GM08714 (cell line): ENCODE measurements around the gene MORF4L1.
"Not testable (repeated sequence)": the region's sequence is repeated elsewhere in the genome, so short reads cannot be mapped to it uniquely, and the experiment has no call there.

Experiments
- H3K4me3 ChIP-seq: fragments of 200-500 bp; sonication (Bioruptor generic); 2 replicates; pipeline ENCODE4 v1.5.1; 2014; ENCODE audit warnings: mild to moderate bottlenecking, low read length, inconsistent platforms
- ZNF274 ChIP-seq: IDR thresholded peaks from 2 replicates; pipeline ENCODE4 v1.6.1; 2012; ENCODE audit warnings: mild to moderate bottlenecking, low read depth, low read length

MORF4L1 gene

DNA sequence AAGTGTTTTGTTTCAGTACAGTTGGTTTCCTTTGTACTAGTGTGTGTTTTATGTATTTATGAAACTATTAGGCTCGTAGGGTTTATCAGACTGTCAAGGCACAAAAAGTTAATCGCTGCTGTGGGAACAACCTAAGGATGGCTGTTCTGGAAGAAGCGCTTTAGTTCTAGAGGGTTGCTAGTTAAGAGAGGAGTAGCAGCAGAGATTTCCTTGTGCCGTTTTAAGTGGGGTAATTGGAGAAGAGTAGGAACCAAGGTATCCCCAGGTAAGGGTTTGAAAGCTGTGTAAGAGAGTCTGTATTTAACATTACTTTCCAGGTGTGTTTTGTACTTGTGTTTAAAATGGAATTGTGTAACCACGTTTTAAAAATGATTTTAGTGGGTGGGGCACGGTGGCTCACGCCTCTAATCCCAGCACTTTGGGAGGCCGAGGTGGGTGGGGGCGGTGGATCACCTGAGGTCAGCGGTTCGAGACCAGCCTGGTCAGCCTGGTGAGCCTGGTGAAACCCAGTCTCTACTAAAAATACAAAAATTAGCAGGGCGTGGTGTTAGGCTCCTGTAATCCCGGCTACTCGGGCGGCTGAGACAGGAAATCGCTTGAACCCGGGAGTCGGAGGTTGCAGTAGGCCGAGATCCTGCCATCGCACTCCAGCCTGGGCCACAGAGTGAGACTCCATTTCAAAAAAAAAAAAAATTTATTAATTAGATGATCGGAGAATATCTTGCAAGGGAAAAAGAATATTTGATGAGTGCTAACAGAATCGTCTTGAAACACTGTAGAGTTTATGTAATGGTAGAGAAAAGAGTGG lies 2.6 kb downstream of the MORF4L1 start:
- TF ChIP-seq ZNF274: no peak
- H3K4me3 ChIP-seq: peak overlapping the region; percentile 89

DNA sequence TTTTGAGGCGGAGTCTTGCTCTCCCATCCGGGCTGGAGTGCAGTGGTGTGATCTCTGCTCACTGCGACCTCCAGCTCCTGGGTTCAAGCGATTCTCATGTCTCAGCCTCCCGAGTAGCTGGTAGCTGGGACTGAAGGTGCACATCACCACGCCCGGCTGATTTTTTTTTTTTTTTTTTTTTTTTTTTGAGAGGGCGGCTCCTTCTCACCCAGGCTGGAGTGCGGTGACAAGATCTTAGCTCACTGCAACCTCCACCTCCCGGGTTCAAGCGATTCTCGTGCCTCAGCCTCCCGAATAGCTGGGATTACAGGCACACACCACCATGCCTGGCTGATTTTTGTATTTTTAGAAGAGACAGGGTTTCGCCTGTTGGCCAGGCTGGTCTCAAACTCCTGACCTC lies 4.3 kb downstream of the MORF4L1 start:
- H3K4me3 ChIP-seq: not testable (repeated sequence)

DNA sequence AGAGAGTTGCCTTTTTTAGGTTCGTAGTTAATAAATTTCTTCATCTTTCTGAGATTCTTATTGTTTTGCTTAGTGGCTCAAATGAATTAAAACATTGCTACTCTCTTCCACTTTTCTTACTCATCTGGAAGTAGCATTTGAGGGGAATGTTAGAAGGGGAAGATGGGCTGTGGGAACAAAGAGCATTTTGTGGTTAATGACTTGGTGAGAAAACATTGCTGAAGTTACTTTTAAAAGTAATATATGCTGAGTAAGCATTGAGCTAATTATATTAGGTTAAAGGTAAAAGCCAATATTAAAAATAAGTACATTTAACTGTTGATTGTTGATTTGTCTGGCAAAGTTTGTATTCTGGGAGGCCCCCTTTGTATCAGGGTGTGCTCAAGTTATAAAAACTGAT lies 5.7 kb downstream of the MORF4L1 start:
- H3K4me3 ChIP-seq: peak overlapping the region; percentile 19; the same call in 1 of the 2 replicates
- no peak for TF ChIP-seq ZNF274

DNA sequence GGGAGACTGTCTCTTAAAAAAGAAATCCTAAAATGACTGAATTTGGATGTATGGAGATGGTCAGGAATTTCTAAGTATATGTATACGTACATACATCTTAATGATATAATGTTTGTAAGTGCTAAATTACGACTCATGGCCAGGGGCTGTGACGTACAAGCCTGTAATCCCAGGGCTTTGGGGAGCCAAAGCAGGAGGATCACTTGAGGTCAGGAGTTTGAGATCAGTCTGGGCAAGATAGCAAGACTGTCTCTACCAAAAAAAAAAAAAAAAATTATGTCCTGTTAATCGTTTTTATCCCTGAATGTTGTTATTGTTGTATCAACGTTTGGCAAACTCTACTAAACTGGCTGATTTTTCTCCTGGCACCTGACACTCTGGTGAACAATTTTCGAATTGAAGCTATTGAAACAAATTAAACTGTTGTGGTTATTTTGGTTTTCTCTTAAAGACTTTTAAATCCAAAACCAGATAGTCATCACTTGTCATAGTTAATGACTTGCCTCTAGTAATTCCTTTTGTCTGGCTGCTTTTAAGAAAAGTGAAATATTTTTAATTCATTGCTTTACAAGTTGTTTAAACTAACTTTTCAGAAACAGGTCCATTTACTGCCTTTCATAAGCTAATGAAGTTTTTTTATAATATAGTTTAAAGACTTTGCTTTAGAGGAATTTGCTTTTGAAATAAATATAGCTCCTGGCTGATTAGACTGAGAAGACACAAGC lies 7.0 kb downstream of the MORF4L1 start:
- H3K4me3 ChIP-seq: peak overlapping the region; percentile 18; the same call in 1 of the 2 replicates
- no peak for TF ChIP-seq ZNF274

DNA sequence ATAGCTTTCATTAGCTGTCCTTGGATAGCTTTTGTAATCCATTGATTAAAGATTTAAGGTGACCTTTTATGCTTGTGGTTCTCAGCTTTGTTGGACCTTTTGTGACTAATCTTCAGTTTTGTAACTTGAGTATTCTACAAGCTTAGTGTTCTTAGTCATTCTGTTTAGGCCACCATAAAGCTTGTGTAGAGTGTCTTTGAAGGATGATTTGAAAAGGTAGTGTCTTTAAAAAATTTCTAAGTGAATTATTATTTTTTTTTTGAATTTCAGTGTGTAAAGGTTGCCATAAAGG lies 7.5 kb downstream of the MORF4L1 start:
- no peak for TF ChIP-seq ZNF274
- no peak overlapping the region; the same call in 1 of the 2 replicates for H3K4me3 ChIP-seq

DNA sequence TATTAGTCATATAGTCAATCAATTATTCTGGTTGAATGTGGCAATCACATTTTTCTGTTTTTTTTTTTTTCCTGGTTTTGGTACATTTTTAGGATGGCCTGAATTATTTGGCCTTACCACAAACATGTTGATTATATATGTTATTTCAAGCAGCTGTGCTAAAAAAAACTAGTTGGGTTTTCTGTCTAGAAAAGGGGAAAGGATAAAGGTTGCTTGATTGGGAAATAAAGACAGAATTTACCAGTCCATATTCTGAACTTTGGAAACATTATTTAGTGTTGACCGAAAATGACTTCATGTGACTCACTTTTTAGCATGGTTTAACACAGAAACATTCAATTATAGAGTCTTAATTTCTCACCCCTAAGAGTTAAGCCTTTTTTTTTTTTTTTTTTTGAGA lies 8.1 kb downstream of the MORF4L1 start:
- H3K4me3 ChIP-seq: no peak overlapping the region
- no peak for TF ChIP-seq ZNF274

DNA sequence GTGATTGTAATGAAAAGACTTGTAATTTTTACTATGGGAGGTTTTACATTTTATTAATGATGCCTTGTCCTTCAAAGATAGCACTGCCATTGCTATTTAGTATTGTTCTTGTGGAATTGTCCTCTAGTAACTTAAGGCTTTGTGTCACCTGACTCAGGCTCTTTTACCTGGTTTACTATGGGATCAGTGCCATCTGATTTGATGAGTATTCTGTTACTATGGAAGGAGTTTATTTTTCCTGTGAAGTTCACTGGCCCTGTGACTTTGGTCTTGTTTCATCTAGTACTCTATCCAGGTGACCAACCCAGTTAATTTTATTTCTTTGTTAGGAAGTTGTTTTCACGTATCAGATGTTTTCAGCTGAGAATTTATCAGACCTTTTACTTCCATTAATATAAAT lies 9.0 kb downstream of the MORF4L1 start:
- no peak for TF ChIP-seq ZNF274
- H3K4me3 ChIP-seq: no peak overlapping the region

DNA sequence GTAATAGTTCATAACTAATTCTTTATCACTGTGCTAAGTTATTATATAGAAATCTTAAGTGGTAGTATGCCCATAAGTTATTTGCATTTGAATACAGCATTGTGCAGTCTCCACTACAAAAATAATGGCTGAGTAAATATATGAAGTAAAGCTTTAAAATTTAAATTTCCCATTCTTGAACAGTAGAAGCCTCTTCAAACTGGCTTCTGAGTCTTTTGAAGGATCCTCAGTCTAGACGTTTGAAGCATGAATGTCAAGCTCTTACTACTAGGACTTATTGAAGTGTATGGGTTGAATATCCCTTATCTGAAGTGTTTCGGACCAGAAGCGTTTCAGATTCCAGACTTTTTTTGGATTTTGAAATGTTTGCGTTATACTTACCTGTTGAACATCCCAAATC lies 16.3 kb downstream of the MORF4L1 start:
- TF ChIP-seq ZNF274: no peak
- no peak overlapping the region for H3K4me3 ChIP-seq

DNA sequence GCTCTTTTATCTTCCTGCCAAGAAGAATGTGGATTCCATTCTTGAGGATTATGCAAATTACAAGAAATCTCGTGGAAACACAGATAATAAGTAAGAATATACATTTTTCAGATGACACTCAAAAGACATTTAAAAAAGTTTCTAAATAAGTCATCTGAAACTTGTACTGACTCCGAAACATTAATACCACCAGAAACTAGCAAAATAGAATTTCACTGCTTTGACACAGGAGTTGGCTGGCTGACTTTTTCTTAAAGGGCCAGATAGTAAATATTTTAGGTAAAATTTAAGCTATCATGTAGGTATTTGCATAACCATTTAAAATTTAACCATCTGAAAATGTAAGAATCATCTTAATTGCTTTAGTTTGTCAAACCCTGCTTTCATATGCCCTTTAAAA lies 20.8 kb downstream of the MORF4L1 start:
- TF ChIP-seq ZNF274: no peak
- no peak overlapping the region for H3K4me3 ChIP-seq

DNA sequence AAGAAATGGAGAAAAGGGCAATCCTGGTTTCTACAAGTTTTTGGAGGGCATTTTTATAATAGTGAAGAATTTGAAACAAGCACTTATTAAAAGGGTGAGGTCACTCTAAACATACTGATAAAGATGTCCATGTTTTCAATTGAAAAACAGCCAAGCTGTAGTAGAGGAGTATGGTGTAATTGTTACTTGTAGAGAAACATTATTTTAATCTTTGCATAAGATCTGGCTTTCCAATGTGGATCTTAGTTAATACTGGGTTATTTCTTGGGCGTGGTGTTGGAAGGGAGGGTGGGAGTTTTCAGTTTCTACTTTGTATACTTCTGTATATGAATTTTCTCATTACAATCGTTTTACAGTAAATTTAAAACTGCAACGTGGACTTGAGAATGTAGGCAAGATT lies 22.8 kb downstream of the MORF4L1 start:
- no peak overlapping the region for H3K4me3 ChIP-seq
- no peak for TF ChIP-seq ZNF274

DNA sequence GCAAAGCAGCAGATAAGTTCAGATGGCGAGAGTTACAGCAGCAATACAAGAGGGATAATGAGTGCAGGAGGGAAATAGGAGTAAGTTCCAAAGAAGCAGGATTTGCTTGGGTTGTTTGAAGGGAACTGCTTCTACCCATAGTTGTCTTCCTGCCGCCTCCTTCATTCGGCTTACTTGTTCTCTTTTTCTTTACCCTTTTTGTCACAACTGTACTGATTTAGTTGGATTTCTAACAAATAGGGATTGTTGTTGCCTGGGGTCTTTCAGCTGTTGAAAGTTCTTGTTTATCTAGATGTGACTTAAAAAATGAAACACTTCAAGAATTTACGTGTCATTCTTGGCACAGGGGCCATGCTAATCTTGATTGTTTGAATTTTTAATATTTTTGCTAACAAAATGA lies 25.9 kb downstream of the MORF4L1 start:
- H3K4me3 ChIP-seq: no peak overlapping the region
- no peak for TF ChIP-seq ZNF274

DNA sequence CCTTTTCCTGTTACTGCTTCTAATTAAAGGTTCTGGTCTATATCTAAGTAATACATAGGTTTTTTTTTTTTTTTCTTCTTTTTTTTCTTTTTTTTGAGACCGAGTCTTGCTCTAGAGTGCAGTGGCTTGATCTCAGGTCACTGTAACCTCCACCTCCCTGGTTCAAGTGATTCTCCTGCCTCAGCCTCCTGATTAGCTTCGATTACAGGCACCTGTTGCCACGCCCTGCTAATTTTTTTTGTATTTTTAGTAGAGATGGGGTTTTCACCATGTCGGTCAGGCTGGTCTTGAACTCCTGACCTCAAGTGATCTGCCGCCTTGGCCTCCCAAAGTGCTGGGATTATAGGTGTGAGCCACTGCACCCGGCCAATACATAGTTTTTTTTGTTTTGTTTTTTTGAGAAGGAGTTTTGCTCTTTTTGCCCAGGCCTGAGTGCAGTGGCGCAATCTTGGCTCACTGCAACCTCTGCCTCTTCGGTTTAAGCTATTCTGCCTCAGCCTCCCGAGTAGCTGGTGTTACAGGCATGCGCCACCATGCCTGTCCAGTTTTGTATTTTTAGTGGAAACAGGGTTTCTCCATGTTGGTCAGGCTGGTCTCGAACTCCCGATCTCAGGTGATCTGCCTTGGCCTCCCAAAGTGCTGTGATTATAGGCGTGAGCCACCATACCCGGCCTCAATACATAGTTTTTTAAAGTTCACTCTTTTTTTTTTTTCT lies 28.3 kb downstream of the MORF4L1 start:
- H3K4me3 ChIP-seq: not testable (repeated sequence)

DNA sequence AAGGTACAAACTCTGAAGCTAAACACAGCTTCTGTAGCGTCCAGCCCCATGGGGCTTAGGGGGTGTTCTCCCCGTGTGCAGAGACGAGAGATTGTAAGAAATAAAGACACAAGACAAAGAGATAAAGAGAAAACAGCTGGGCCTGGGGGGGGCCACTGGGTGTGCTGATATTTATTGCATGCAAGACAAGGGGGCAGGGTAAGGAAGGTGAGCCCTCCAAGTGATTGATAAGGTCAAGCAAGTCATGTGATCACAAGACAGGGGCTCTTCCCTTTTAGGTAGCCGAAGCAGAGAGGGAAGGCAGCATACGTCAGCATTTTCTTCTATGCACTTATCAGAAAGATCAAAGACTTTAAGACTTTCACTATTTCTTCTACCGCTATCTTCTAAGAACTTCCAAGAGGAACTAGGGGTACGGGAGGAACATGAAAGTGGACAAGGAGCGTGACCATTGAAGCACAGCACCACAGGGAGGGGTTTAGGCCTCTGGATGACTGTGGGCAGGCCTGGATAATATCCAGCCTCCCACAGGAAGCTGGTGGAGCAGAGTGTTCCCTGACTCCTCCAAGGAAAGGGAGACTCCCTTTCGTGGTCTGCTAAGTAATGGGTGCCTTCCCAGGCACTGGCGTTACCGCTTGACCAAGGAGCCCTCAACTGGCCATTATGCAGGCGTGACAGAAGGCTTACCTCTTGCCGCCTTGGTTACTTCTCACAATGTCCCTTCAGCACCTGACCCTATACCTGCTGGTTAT lies 29.8 kb downstream of the MORF4L1 start:
- H3K4me3 ChIP-seq: not testable (repeated sequence)

DNA sequence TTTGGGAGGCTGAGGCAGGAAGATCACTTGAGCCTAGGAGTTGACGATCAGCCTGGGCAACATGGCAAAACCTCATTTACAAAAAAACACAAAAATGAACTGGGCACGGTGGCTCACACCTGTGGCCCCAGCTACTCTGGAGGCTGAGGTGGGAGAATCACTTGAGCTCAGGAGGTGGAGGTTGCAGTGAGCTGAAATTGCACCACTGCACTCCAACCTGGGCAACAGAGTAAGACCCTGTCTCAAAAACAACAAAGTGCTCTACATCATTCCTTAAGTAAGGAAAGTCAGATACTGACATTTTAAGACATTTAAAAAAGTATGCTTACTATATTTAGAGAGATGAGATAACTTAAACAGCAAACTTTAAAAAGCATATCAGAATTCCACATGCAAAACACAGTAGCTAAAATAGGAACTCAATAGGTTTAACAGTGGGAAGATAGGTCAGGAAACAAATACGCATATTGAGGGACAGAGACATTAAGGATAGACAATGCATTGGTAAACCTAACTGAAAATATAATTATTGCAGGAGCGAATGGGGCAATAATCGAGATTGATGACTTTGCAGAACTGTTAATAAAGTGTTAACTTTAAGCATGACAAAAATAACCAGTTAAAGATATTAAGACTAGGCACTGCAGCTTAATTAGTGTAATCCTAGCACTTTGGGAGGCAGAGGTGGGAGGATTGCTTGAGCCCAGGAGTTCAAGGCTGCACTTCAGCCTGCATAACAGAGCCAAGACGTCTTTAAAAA lies 32.1 kb downstream of the MORF4L1 start:
- TF ChIP-seq ZNF274: no peak
- H3K4me3 ChIP-seq: no peak overlapping the region
